GM23338 (cell line): ENCODE data around the gene LPCAT4. TPM values are rescaled to one million over a fixed set of nuclear protein-coding genes. Genes with fewer than 3 reads are reported as not detected.

Source experiments
- ATAC-seq: fragments of 200-7000 bp; cut with Tn5 transposase; 3 replicates; pipeline ENCODE4 v1.9.1; 2020
- DNase-seq: peaks from one replicate; pipeline ENCODE4 v3.0.0-alpha.2; 2015; ENCODE audit warnings: low spot score
- H2AFZ ChIP-seq: fragments of 200-600 bp; sonication (generic); 2 replicates; pipeline ENCODE4 v1.8.0; 2016; ENCODE audit warnings: antibody characterized with exemption, mild to moderate bottlenecking, moderate library complexity
- H3F3A ChIP-seq: fragments of 200-600 bp; sonication (generic); replicated peaks from 2 replicates; pipeline ENCODE4 v1.8.0; 2017; ENCODE audit warnings: antibody characterized with exemption, mixed run types, low read depth
- H3K27ac ChIP-seq: fragments of 200-600 bp; sonication (generic); 2 replicates; pipeline ENCODE4 v1.6.1; 2016; ENCODE audit warnings: low read depth
- H3K27me3 ChIP-seq: fragments of 200-600 bp; sonication (generic); 2 replicates; pipeline ENCODE4 v1.8.0; 2016; ENCODE audit warnings: mild to moderate bottlenecking, mixed run types, moderate library complexity; ENCODE audit not compliant: insufficient read depth
- H3K36me3 ChIP-seq: fragments of 200-600 bp; sonication (generic); 2 replicates; pipeline ENCODE4 v1.8.0; 2016; ENCODE audit warnings: mild to moderate bottlenecking; ENCODE audit not compliant: insufficient read depth
- H3K4me1 ChIP-seq: fragments of 200-600 bp; sonication (generic); 2 replicates; pipeline ENCODE4 v1.8.0; 2016; ENCODE audit warnings: mild to moderate bottlenecking, moderate library complexity; ENCODE audit not compliant: insufficient read depth
- H3K4me2 ChIP-seq: fragments of 200-600 bp; sonication (generic); 2 replicates; pipeline ENCODE4 v1.7.1; 2017; ENCODE audit warnings: mixed run types
- H3K4me3 ChIP-seq: fragments of 200-600 bp; sonication (generic); 2 replicates; pipeline ENCODE4 v1.6.1; 2016; ENCODE audit warnings: mixed run types
- H3K79me2 ChIP-seq: fragments of 200-600 bp; sonication (generic); replicated peaks from 2 replicates; pipeline ENCODE4 v1.8.0; 2017; ENCODE audit warnings: mild to moderate bottlenecking; ENCODE audit not compliant: insufficient read depth
- H3K9me2 ChIP-seq: fragments of 200-600 bp; sonication (generic); 2 replicates; pipeline ENCODE4 v1.8.0; 2017; ENCODE audit not compliant: insufficient read depth
- H4K20me1 ChIP-seq: fragments of 200-600 bp; sonication (generic); replicated peaks from 2 replicates; pipeline ENCODE4 v1.8.0; 2017; ENCODE audit warnings: mild to moderate bottlenecking; ENCODE audit not compliant: insufficient read depth
- H3K27ac Mint-ChIP-seq: 2 replicates; pipeline ENCODE4 v1.8.0; 2020; ENCODE audit warnings: inconsistent platforms, mild to moderate bottlenecking, moderate library complexity, mixed read lengths
- H3K27me3 Mint-ChIP-seq: 3 replicates; pipeline ENCODE4 v1.8.0; 2022; ENCODE audit warnings: low read depth, mild to moderate bottlenecking, moderate library complexity, mixed read lengths, inconsistent platforms; ENCODE audit not compliant: insufficient read depth, poor library complexity
- H3K36me3 Mint-ChIP-seq: 3 replicates; pipeline ENCODE4 v1.8.0; 2021; ENCODE audit warnings: low read depth, mild to moderate bottlenecking, inconsistent platforms, moderate library complexity, mixed read lengths
- H3K4me1 Mint-ChIP-seq: 3 replicates; pipeline ENCODE4 v1.8.0; 2020; ENCODE audit warnings: mild to moderate bottlenecking, inconsistent platforms, mixed read lengths
- H3K4me3 Mint-ChIP-seq: 3 replicates; pipeline ENCODE4 v1.8.0; 2021; ENCODE audit warnings: moderate library complexity, mild to moderate bottlenecking, inconsistent platforms, mixed read lengths
- H3K9me3 Mint-ChIP-seq: 3 replicates; pipeline ENCODE4 v1.8.0; 2020; ENCODE audit warnings: moderate library complexity, mild to moderate bottlenecking, inconsistent platforms, mixed read lengths
- CREB1 ChIP-seq: fragments of 250-450 bp; sonication (Bioruptor Pico); IDR thresholded peaks from 2 replicates; pipeline ENCODE4 v1.5.0; 2020; ENCODE audit warnings: low read depth, mild to moderate bottlenecking, moderate library complexity
- CTCF ChIP-seq, 2 experiments: fragments of 200-600 bp in 1 of 2; sonication (generic) in 1 of 2; conservative IDR thresholded peaks; 2 replicates each; pipeline versions ENCODE4 v1.5.1 to v1.6.1; 2016 to 2017; ENCODE audit warnings: antibody characterized with exemption in 2 of 2, low read depth in 2 of 2, mild to moderate bottlenecking in 2 of 2, moderate library complexity in 1 of 2
- ETS1 ChIP-seq: IDR thresholded peaks from 2 replicates; pipeline ENCODE4 v1.6.1; 2016; ENCODE audit warnings: antibody characterized with exemption
- EZH2 ChIP-seq: fragments of 200-600 bp; sonication (generic); IDR thresholded peaks from one replicate; pipeline ENCODE4 v1.8.0; 2017; ENCODE audit warnings: antibody characterized with exemption, mild to moderate bottlenecking, low read depth; ENCODE audit not compliant: unreplicated experiment
- EZH2phosphoT487 ChIP-seq: fragments of 200-600 bp; sonication (generic); IDR thresholded peaks from one replicate; pipeline ENCODE4 v1.8.1; 2018; ENCODE audit warnings: antibody characterized with exemption; ENCODE audit not compliant: unreplicated experiment
- JUNB ChIP-seq: IDR thresholded peaks from one replicate; pipeline ENCODE4 v1.6.1; 2016; ENCODE audit warnings: antibody characterized with exemption; ENCODE audit not compliant: unreplicated experiment
- NANOG ChIP-seq: IDR thresholded peaks from 2 replicates; pipeline ENCODE4 v1.6.1; 2016; ENCODE audit warnings: antibody characterized with exemption, borderline replicate concordance
- POLR2AphosphoS5 ChIP-seq: IDR thresholded peaks from 2 replicates; pipeline ENCODE4 v1.6.1; 2016; ENCODE audit warnings: antibody characterized with exemption, low read depth
- REST ChIP-seq: IDR thresholded peaks from one replicate; pipeline ENCODE4 v1.6.1; 2018; ENCODE audit warnings: antibody characterized with exemption; ENCODE audit not compliant: unreplicated experiment
- STAT1 ChIP-seq: IDR thresholded peaks from one replicate; pipeline ENCODE4 v1.6.1; 2016; ENCODE audit warnings: antibody characterized with exemption; ENCODE audit not compliant: unreplicated experiment
- ZNF331 ChIP-seq: fragments of 250-450 bp; sonication (Bioruptor Pico); IDR thresholded peaks from 2 replicates; pipeline ENCODE4 v1.5.0; 2020; ENCODE audit warnings: low read depth, mild to moderate bottlenecking, moderate library complexity
- ZNF462 ChIP-seq: fragments of 250-450 bp; sonication (Bioruptor Pico); IDR thresholded peaks from 2 replicates; pipeline ENCODE4 v1.5.0; 2020; ENCODE audit warnings: mild to moderate bottlenecking, moderate library complexity
- polyA plus RNA-seq: library from polyadenylated mRNA; unstranded; fragments of >200 nt; fragmentation: Nextera tagmentation; extraction: Ambion mirVana; gene quantifications from 2 replicates; pipeline ENCODE4 v1.2.1, GENCODE V29; 2016
- total RNA-seq: library from RNA; depleted of rRNA; stranded (reverse); fragments of >200 nt; shearing (Covaris generic); gene quantifications from 2 replicates; pipeline ENCODE4 v1.2.3, GENCODE V29; 2014

LPCAT4 gene
- total and polyA plus RNA-seq, 2 experiments from 2014 or later = 36.8 to 49.1 TPM

GRCh38 chr15:34335176-34336032 is 31.6 kb downstream of the LPCAT4 start:
- ATAC-seq (no peak), DNase-seq (no peak)
- no peak overlapping the region for H3K27ac ChIP-seq
- H3K9me2 ChIP-seq = no peaks in the 10 kb centered on the region
- peaks cover 12% of the 10 kb centered on the region for H3K4me1 Mint-ChIP-seq
- H3K9me3 Mint-ChIP-seq = no peaks in the 10 kb centered on the region; the same call in 2 of the 3 replicates
- no peak overlapping the region for H3K4me2 ChIP-seq
- H3K27me3 Mint-ChIP-seq = peaks cover 3% of the 10 kb centered on the region
- H3K27me3 ChIP-seq = no peaks in the 10 kb centered on the region
- no peak overlapping the region for H3K27ac Mint-ChIP-seq
- peaks cover 10% of the 10 kb centered on the region for H3K36me3 Mint-ChIP-seq
- H3K79me2 ChIP-seq = peaks cover under 1% of the 10 kb centered on the region; the same call in 1 of the 2 replicates
- no peaks in the 10 kb centered on the region for H3K36me3 ChIP-seq
- peaks cover 13% of the 10 kb centered on the region for H3K4me1 ChIP-seq
- H3F3A ChIP-seq = no peaks in the 10 kb centered on the region
- H3K4me3 Mint-ChIP-seq = no peak overlapping the region
- H2AFZ ChIP-seq = no peak overlapping the region
- H4K20me1 ChIP-seq = peaks cover 6% of the 10 kb centered on the region; the same call in 1 of the 2 replicates
- H3K4me3 ChIP-seq = no peak overlapping the region
- no peak for TF ChIP-seq ZNF462 (CRISPR knock-in tag)
- TF ChIP-seq REST = no peak
- TF ChIP-seq POLR2AphosphoS5 = no peak
- TF ChIP-seq NANOG = no peak
- TF ChIP-seq ETS1 = no peak
- no peak for TF ChIP-seq EZH2phosphoT487
- no peak for TF ChIP-seq CREB1
- TF ChIP-seq STAT1 = no peak
- no peak for TF ChIP-seq EZH2
- no peak for TF ChIP-seq CTCF (conservative IDR thresholded peaks at IDR 0.05; ENCODE audit: low read depth in 2 of 2)
- TF ChIP-seq ZNF331 (CRISPR knock-in tag) = no peak
- TF ChIP-seq JUNB = no peak
